ENCODE data around the gene ALPG.

Gene ALPG

GRCh38 chr2:232458661-232459418, 52.2 kb downstream of the ALPG start:
- no peak for DNase-seq (ENCODE audit: low spot score)

GRCh38 chr2:232459419-232460035, 52.9 kb downstream of the ALPG start:
- DNase-seq (ENCODE audit: low spot score): no peak

- DNase-seq (ENCODE audit: low spot score): no peak
Observed at GRCh38 chr2:232460171-232460570, 53.5 kb downstream of the ALPG start.

Measured in HuH-7 (cell line).